H1 (cell line): ENCODE data around the gene TTC3. TPM values are rescaled to one million over a fixed set of nuclear protein-coding genes. Genes with fewer than 3 reads are reported as not detected.

Experiments used
- CBX5 ChIP-seq: fragments of 300-800, 300-1000 bp; sonication (generic); IDR thresholded peaks from 2 replicates; pipeline ENCODE4 v1.7.1; 2016; ENCODE audit warnings: antibody characterized with exemption, low read length, low read depth
- CHD7 ChIP-seq: fragments of 300-600 bp; sonication (generic); IDR thresholded peaks from 2 replicates; pipeline ENCODE4 v1.7.1; 2012; ENCODE audit warnings: low read length, moderate library complexity, mild to moderate bottlenecking, inconsistent platforms; ENCODE audit not compliant: insufficient replicate concordance
- CTBP2 ChIP-seq: IDR thresholded peaks from 2 replicates; pipeline ENCODE4 v1.7.0; 2011; ENCODE audit warnings: borderline replicate concordance, mild to moderate bottlenecking, moderate library complexity, mixed read lengths, low read length; ENCODE audit not compliant: insufficient read depth, insufficient read length
- EZH2 ChIP-seq: fragments of 200-600 bp; sonication (generic); IDR thresholded peaks from 2 replicates; pipeline ENCODE4 v1.7.1; 2012; ENCODE audit warnings: low read depth, mild to moderate bottlenecking, moderate library complexity, low read length, inconsistent platforms; ENCODE audit not compliant: severe bottlenecking
- HDAC6 ChIP-seq: IDR thresholded peaks from one replicate; pipeline ENCODE4 v1.7.1; 2012; ENCODE audit warnings: low read depth, mild to moderate bottlenecking, inconsistent platforms, low read length, moderate library complexity
- POLR2A ChIP-seq, 2 experiments: IDR thresholded peaks; 1 replicate in 1 of 2; 2 replicates in 1 of 2; pipeline ENCODE4 v1.6.1; 2011; ENCODE audit warnings: low read depth in 2 of 2, low read length in 2 of 2, mild to moderate bottlenecking in 2 of 2; ENCODE audit errors: control extremely low read depth in 1 of 2
- POU5F1 ChIP-seq: IDR thresholded peaks from 2 replicates; pipeline ENCODE4 v1.6.1; 2011; ENCODE audit warnings: low read depth, mild to moderate bottlenecking, low read length, moderate library complexity
- RXRA ChIP-seq: IDR thresholded peaks from 2 replicates; pipeline ENCODE4 v1.6.1; 2011; ENCODE audit warnings: low read depth, mild to moderate bottlenecking, low read length, moderate library complexity; ENCODE audit not compliant: insufficient read depth
- SIRT6 ChIP-seq: IDR thresholded peaks from one replicate; pipeline ENCODE4 v1.7.1; 2012; ENCODE audit warnings: low read length, inconsistent platforms
- SIX5 ChIP-seq: IDR thresholded peaks from 2 replicates; pipeline ENCODE4 v1.6.1; 2011; ENCODE audit warnings: mild to moderate bottlenecking, low read depth, low read length
- SRF ChIP-seq: IDR thresholded peaks from 2 replicates; pipeline ENCODE4 v1.6.1; 2011; ENCODE audit warnings: mild to moderate bottlenecking, low read depth, low read length, moderate library complexity
- polyA plus RNA-seq, 7 experiments: library from polyadenylated mRNA; depleted of rRNA in 3 of 7; stranded (reverse) in 5 of 7; unstranded in 2 of 7; fragments of >200 nt in 5 of 7; fragments of 200-250 nt in 2 of 7; gene quantifications; 1 replicate in 5 of 7; 2 replicates in 1 of 7; 4 replicates in 1 of 7; pipeline versions ENCODE4 v1.2.1 to v1.2.3, GENCODE V29; 2011 to 2013; ENCODE audit warnings: missing spikeins in 2 of 7, mixed read lengths in 2 of 7
- total RNA-seq: library from RNA; stranded (reverse); fragmentation: NEBNext Ultra II Directional; extraction: Animal tissue kit (Norgen Biotek cat#: 25700); gene quantifications from 2 replicates; pipeline ENCODE4 v1.2.1, GENCODE V29; 2021
- TF ChIP-seq, protein P1 (sequence below): IDR thresholded peaks from 2 replicates; pipeline ENCODE4 v1.6.1; 2012; ENCODE audit warnings: inconsistent platforms

Gene TTC3
- total and polyA plus RNA-seq, 2 of the 8 experiments (the other 6 are each of a cell fraction or from before 2014, with no cell fraction given), result 11.0 to 36.2 TPM

GRCh38 chr21:37214952-37215351 is 141.9 kb downstream of the TTC3 start (continued):
- TF ChIP-seq CHD7 (no peak), RXRA (no peak), POLR2A (IDR thresholded peaks at IDR 0.05; ENCODE audit: control extremely low read depth in 1 of 2, low read depth in 2 of 2, low read length in 2 of 2) (no peak), HDAC6 (no peak), CBX5 (no peak), CTBP2 (no peak), SRF (no peak), EZH2 (no peak), SIX5 (no peak), SIRT6 (no peak), POU5F1 (no peak)
- TF ChIP-seq, protein P1, sequence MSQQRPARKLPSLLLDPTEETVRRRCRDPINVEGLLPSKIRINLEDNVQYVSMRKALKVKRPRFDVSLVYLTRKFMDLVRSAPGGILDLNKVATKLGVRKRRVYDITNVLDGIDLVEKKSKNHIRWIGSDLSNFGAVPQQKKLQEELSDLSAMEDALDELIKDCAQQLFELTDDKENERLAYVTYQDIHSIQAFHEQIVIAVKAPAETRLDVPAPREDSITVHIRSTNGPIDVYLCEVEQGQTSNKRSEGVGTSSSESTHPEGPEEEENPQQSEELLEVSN, result no peak
